Stimulated activated CD8-positive, alpha-beta memory T cell treated with anti-CD3 and anti-CD28 coated beads, Interleukin-15, amount 100 ng/mL, for 48 hours (primary cell): ENCODE results near the gene SLC16A4.
"Not testable (repeated sequence)": the region's sequence is repeated elsewhere in the genome, so short reads cannot be mapped to it uniquely, and the experiment has no call there.

Experiments
- DNase-seq, 2 donors: peaks; one replicate each; pipeline ENCODE4 v3.0.0-alpha.2; 2020; ENCODE audit warnings: low read depth in 2 of 2

SLC16A4 gene

GRCh38 chr1:110408488-110408887, 17.7 kb upstream of the SLC16A4 start:
- DNase-seq, result no peak

DNA sequence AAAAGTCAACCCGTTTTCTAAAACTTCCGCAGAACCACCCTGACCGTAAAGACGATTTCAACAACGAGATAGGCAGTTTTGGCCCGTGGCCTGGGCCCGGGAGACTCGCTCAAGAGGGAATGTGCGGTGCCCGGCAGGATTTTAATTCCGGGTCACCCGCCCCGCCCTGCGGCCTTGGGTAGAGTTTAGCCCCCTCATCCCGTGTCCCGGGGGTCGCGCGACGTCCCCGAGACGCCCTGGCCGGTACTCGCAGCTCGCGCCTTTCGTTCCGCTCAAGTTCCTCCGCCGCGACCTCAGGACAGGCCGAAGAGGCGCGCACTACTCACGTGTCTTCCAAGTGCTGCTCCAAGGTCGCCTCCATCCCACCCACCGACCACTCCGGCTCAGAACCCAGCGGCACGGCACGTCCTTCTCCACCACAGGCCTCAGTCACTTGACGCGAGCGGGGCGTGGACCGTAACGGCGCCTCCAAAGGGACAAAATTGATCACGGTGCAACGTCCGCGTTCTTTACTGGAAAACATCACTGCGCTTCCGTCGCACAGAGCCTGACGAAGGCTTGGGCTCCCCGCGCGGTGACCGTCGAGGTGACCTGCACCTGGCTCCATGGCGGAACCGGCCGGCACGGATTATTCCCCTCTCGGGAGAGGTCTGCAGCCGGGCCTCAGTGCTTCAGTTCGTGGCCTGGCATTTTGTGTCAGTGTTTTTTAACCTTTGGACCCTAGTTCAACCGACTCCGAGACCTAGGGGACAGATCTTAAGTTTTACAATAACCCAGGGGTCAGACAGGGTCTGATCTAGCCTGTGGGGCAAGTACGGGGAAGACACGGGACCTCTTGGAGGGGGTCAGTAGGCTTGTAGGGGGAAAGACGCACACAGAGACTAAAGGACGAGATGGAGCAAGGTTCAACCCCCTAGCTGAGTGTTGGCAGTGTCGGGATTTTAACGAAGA, 16.7 kb upstream of the SLC16A4 start, which contains the start of gene LAMTOR5:
LAMTOR5 (minus strand) TSS at position 435 of the 951 bp plus-strand sequence; CDS start at position 361, 74 bp downstream.
- peak; percentile 86 to 89 for DNase-seq

DNA sequence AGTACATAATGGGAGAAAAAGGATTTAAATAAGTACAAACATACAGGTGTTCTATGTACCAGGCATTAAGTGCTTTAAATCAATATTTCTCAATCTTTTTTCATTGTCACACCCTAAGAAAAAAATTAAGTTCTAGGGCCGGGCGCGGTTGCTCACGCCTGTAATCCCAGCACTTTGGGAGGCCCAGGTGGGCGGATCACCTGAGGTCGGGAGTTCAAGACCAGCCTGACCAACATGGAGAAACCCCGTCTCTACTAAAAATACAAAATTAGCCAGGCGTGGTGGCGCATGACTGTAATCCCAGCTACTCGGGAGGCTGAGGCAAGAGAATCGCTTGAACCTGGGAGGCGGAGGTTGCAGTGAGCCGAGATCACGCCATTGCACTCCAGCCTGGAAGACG, 15.6 kb upstream of the SLC16A4 start:
- DNase-seq, result not testable (repeated sequence)

GRCh38 chr1:110404401-110404800, 13.6 kb upstream of the SLC16A4 start:
- DNase-seq, result no peak

DNA sequence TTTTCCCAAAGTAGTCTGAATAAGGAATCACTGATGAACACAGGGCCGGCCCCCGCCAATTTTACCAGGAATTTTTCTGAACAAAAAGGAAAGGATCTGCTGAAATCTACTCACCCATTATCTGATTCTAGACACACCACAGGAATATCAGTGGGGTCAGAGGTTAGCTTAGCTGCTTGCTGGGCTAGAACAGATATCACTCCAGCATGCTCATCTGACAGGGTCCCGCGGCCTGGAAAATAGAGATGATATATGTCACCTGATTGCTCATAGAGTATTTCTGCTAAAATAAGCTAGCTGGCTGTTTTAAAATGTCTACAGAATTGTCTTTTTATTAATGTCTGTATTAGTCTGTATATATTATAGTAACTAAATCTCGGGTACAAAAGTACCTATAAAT, 13.0 kb upstream of the SLC16A4 start:
- no peak for DNase-seq

DNA sequence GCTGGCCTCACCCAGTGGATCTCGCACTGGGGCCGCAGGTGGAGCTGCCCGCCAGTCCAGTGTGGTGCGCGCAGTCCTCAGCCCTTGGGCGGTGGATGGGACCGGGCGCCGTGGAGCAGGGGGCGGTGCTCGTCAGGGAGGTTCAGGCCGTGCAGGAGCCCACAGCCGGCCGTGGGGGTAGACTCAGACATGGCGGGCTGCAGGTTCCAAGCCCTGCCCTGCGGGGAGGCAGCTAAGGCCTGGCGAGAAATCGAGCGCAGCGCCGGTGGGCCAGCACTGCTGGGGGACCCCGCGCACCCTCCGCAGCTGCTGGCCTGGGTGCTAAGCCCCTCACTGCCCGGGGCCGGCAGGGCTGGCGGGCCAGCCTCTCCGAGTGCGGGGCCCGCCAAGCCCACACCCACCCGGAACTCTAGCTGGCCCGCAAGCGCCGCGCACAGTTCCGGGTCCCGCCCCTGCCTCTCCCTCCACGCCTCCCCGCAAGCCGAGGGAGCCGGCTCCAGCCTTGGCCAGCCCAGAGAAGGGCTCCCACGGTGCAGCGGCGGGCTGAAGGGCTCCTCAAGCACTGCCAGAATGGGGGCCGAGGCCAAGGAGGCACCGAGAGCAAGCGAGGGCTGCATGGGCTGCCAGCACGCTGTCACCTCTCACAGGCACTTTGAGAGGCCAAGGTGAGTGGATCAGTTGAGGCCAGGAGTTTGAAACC, 5.6 kb upstream of the SLC16A4 start:
- not testable (repeated sequence) for DNase-seq

- DNase-seq, result no peak
Observed at GRCh38 chr1:110394493-110394820, 3.6 kb upstream of the SLC16A4 start.

GRCh38 chr1:110393691-110394492, 3.1 kb upstream of the SLC16A4 start:
- DNase-seq, result no peak

- no peak for DNase-seq
Observed at GRCh38 chr1:110393286-110393685, 2.5 kb upstream of the SLC16A4 start.

GRCh38 chr1:110390096-110390495, 730 bp downstream of the SLC16A4 start:
- DNase-seq, result no peak

DNA sequence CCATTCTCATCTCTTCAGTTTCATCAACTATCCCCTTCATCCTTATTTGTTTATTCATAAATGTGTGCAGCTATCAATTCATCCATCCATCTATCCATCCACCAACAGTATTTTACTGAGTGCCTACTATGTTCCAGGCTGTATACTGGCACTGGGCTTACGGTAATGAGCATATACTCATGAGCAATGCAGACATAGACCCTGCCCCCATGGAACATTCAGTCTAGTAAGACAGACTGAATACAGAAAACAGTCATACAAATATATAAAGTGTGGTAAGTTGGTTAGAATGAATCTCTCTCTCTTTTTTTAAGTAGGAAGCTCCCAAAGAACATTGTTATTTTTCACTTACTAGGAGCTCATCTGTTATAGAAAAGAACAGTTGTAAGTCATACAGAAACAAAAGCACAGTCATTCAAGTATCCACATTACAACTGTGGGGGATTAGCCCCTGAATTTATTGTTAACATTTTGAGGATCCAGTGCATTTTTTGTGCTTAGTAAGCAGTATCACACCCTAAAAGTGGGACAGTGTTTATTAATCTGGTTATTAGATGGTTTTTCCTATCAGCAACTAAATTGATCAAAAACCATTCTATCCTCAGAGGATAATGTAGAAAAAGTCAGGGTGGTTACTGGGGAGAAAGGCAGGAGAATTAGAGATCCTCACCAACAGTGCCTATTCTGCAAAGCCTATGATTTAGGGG, 3.6 kb downstream of the SLC16A4 start:
- DNase-seq, result no peak

DNA sequence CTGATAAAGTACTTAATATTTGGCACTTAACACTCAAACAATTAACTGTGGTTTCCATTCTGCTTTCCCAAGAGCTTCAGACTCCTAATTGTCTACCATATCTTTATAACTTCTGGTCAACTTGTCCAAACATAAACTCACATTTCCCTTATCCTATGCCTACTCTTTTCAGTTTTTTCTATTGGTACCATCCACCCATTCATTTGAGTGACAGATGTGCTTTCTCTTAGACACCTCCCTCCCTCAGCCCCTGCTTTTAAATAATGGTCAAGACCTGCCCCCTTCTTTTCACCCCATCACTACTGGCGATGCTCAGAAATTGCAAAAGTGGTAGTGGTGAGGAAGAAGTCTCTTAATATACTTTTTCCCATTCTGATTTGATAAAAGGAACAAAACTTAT, 5.5 kb downstream of the SLC16A4 start:
- no peak for DNase-seq

- no peak for DNase-seq
Observed at GRCh38 chr1:110384581-110385321, 6.1 kb downstream of the SLC16A4 start.

DNA sequence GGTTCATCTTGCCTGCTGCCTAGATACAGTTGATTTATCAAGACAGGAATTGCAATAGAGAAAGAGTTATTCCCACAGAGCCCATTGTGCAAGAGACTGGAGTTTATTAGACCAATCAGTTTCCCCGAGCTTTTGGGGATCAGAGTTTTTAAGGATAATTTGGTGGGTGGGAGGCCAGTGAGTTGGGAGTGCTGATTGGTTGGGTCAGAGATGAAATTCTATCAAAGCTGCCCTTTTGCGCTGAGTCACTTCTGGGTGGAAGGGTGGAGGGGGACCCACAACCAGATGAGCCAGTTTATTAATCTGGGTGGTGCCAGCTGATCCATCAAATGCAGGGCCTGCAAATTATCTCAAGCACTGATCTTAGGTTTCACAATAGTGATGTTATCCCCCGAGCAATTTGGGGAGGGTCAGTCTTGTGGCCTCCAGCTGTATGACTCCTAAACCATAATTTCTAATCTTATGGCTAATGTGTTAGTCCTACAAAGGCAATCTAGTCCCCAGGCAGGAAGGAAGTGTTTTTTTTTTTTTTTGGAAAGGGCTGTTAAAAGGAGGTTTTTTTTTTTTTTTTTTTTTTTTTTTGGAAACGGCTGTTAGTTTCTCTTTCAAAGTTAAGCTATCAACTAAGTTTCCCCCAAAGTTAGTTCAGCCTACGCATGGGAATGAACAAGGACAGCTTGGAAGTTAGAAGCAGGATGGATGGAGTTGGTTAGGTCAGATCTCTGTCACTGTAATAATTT, 7.4 kb downstream of the SLC16A4 start:
- no peak for DNase-seq

GRCh38 chr1:110380672-110381283, 10.0 kb downstream of the SLC16A4 start:
- no peak for DNase-seq

GRCh38 chr1:110375490-110375889, 15.3 kb downstream of the SLC16A4 start:
- no peak for DNase-seq

- DNase-seq, result no peak
Observed at GRCh38 chr1:110370827-110371226, 20.0 kb downstream of the SLC16A4 start.

- DNase-seq, result no peak
Observed at GRCh38 chr1:110364221-110364620, 26.6 kb downstream of the SLC16A4 start.

DNA sequence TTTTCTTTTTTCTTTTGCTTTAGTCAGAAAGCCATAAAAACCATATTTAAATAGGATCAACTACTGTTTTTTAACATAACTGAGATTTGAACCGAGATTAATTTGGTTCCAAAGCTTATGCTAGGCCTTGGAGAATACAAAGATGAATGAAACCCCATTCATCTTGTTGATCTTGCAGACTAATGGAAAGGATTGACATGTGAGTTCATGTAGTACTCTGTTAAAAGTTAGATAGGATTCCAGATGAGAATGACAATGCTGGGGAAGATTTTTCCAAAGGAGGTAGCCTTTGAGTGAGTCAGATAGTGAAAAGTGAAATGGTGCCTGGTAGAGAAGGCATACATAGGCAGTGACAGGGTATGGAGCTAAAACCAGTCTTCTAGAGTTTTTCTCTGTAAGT, 29.0 kb downstream of the SLC16A4 start:
- DNase-seq, result no peak

DNA sequence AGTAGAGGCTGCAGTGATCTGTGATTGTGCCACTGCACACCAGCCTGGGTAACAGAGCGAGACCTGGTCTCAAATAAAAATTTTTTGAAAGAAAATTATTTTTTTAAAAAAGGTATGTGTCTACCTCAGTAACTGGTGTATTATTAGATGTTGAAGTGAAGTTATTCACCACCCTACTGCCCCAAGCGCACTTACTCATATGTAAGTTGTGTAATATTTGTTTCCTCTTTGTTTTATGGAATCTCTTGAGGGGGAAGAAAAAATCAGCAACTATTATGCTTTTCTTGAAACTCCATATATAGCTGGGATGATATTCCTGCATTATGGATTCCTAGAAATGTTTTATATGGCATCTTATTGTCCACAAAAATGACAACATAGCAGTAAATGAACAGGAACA, 30.4 kb downstream of the SLC16A4 start:
- no peak for DNase-seq
